Astrocyte (in vitro differentiated cells and primary cell): ENCODE data around the gene FKRP. TPM values are rescaled to one million over a fixed set of nuclear protein-coding genes. Genes with fewer than 3 reads are reported as not detected.

Source experiments
- DNase-seq: peaks from one replicate; pipeline ENCODE4 v3.0.0-alpha.2; 2010; ENCODE audit warnings: low read depth
- FAIRE-seq: peaks from 2 replicates; lab custom pipeline; 2011; peaks lifted over from hg19 to GRCh38; lab: Jason Lieb, UNC
- H2AFZ ChIP-seq: 2 replicates; pipeline ENCODE4 v1.6.0; 2012; ENCODE audit warnings: low read depth, low read length, inconsistent platforms
- H3K27ac ChIP-seq: 2 replicates; pipeline ENCODE4 v1.5.1; 2011; ENCODE audit warnings: low read depth, low read length, inconsistent platforms
- H3K27me3 ChIP-seq: 2 replicates; pipeline ENCODE4 v1.6.0; 2011; ENCODE audit warnings: low read length, inconsistent platforms; ENCODE audit not compliant: insufficient read depth
- H3K36me3 ChIP-seq: 2 replicates; pipeline ENCODE4 v1.5.1; 2011; ENCODE audit warnings: low read length, inconsistent platforms; ENCODE audit not compliant: insufficient read depth
- H3K4me1 ChIP-seq: 2 replicates; pipeline ENCODE4 v1.5.1; 2011; ENCODE audit warnings: low read length, inconsistent platforms; ENCODE audit not compliant: insufficient read depth
- H3K4me2 ChIP-seq: 2 replicates; pipeline ENCODE4 v1.6.0; 2012; ENCODE audit warnings: low read length, inconsistent platforms
- H3K4me3 ChIP-seq: 2 replicates; pipeline ENCODE4 v1.5.1; 2011; ENCODE audit warnings: low read depth, mild to moderate bottlenecking, low read length, inconsistent platforms; ENCODE audit not compliant: insufficient read depth
- H3K79me2 ChIP-seq: 2 replicates; pipeline ENCODE4 v1.6.0; 2012; ENCODE audit warnings: mild to moderate bottlenecking, low read length, inconsistent platforms; ENCODE audit not compliant: insufficient read depth
- H3K9ac ChIP-seq: 2 replicates; pipeline ENCODE4 v1.6.0; 2012; ENCODE audit warnings: mild to moderate bottlenecking, low read length, inconsistent platforms
- H3K9me3 ChIP-seq: 2 replicates; pipeline ENCODE4 v1.5.1; 2012; ENCODE audit warnings: low read depth, mild to moderate bottlenecking, low read length, inconsistent platforms; ENCODE audit not compliant: insufficient read depth
- H4K20me1 ChIP-seq: 2 replicates; pipeline ENCODE4 v1.6.0; 2012; ENCODE audit warnings: low read length, inconsistent platforms; ENCODE audit not compliant: insufficient read depth
- H3K27ac Mint-ChIP-seq: one replicate; pipeline ENCODE4 v1.8.0; 2021; ENCODE audit warnings: mild to moderate bottlenecking, mixed read lengths; ENCODE audit not compliant: unreplicated experiment
- H3K27me3 Mint-ChIP-seq: one replicate; pipeline ENCODE4 v1.8.0; 2021; ENCODE audit warnings: low read depth, mixed read lengths; ENCODE audit not compliant: unreplicated experiment
- H3K36me3 Mint-ChIP-seq: one replicate; pipeline ENCODE4 v1.8.0; 2021; ENCODE audit warnings: low read depth, mixed read lengths; ENCODE audit not compliant: unreplicated experiment
- H3K4me1 Mint-ChIP-seq: one replicate; pipeline ENCODE4 v1.8.0; 2021; ENCODE audit warnings: low read depth, mixed read lengths; ENCODE audit not compliant: unreplicated experiment
- H3K4me3 Mint-ChIP-seq: one replicate; pipeline ENCODE4 v1.8.0; 2021; ENCODE audit warnings: mild to moderate bottlenecking, moderate library complexity, mixed read lengths; ENCODE audit not compliant: unreplicated experiment
- H3K9me3 Mint-ChIP-seq: one replicate; pipeline ENCODE4 v1.8.0; 2021; ENCODE audit warnings: mild to moderate bottlenecking, mixed read lengths; ENCODE audit not compliant: unreplicated experiment
- EZH2 ChIP-seq: IDR thresholded peaks from 2 replicates; pipeline ENCODE4 v1.6.1; 2012; ENCODE audit warnings: mild to moderate bottlenecking, low read length, inconsistent platforms; ENCODE audit not compliant: insufficient read depth
- total RNA-seq: library from RNA; stranded (reverse); gene quantifications from 2 replicates; pipeline ENCODE4 v1.2.1, GENCODE V29; 2021
- TF ChIP-seq, protein P1 (sequence below): IDR thresholded peaks from 2 replicates; pipeline ENCODE4 v1.5.1; 2011; ENCODE audit warnings: low read depth, mild to moderate bottlenecking, inconsistent platforms, low read length, moderate library complexity; ENCODE audit not compliant: insufficient read depth

Gene FKRP
- total RNA-seq, 1 donor from 2014 or later = 25.1 TPM

DNA sequence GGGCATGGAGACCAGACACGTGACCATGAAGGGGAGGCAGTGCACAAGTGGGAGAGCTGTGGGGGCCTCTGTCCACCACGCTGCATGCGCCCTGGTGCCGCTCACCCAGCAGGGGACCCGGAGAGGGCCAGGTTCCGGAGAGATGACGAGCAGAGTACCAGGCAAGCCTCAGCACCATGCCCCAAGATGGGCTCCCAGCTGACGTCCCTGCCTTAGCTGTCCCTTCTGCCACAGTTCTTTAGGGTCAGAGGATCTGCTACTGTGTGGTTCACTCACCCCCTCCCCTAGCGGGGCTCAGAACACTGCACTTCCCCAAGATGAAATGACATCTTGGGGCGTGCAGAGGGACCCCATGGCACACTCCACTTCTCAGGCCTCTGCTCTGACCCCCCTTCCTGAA lies 19.3 kb upstream of the FKRP start:
- H3K9me3 Mint-ChIP-seq = no peaks in the 10 kb centered on the region
- no peaks in the 10 kb centered on the region for H3K27me3 Mint-ChIP-seq
- no peak overlapping the region for H3K4me3 ChIP-seq
- H3K79me2 ChIP-seq = peaks cover 57% of the 10 kb centered on the region
- H3K36me3 ChIP-seq = peaks cover 24% of the 10 kb centered on the region
- H4K20me1 ChIP-seq = peaks cover 80% of the 10 kb centered on the region
- no peaks in the 10 kb centered on the region for H3K27me3 ChIP-seq
- peaks cover 28% of the 10 kb centered on the region for H3K4me1 ChIP-seq
- DNase-seq (no peak), FAIRE-seq (no peak)
- H3K27ac Mint-ChIP-seq = no peak overlapping the region
- H3K27ac ChIP-seq = no peak overlapping the region
- TF ChIP-seq EZH2 = no peak
- TF ChIP-seq, protein P1, sequence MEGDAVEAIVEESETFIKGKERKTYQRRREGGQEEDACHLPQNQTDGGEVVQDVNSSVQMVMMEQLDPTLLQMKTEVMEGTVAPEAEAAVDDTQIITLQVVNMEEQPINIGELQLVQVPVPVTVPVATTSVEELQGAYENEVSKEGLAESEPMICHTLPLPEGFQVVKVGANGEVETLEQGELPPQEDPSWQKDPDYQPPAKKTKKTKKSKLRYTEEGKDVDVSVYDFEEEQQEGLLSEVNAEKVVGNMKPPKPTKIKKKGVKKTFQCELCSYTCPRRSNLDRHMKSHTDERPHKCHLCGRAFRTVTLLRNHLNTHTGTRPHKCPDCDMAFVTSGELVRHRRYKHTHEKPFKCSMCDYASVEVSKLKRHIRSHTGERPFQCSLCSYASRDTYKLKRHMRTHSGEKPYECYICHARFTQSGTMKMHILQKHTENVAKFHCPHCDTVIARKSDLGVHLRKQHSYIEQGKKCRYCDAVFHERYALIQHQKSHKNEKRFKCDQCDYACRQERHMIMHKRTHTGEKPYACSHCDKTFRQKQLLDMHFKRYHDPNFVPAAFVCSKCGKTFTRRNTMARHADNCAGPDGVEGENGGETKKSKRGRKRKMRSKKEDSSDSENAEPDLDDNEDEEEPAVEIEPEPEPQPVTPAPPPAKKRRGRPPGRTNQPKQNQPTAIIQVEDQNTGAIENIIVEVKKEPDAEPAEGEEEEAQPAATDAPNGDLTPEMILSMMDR = no peak
- no peak overlapping the region for H3K4me2 ChIP-seq
- no peaks in the 10 kb centered on the region for H3K9me3 ChIP-seq
- no peak overlapping the region for H3K9ac ChIP-seq
- H3K4me1 Mint-ChIP-seq = peaks cover 38% of the 10 kb centered on the region
- H2AFZ ChIP-seq = no peak overlapping the region
- H3K36me3 Mint-ChIP-seq = peaks cover 16% of the 10 kb centered on the region
- no peak overlapping the region for H3K4me3 Mint-ChIP-seq

DNA sequence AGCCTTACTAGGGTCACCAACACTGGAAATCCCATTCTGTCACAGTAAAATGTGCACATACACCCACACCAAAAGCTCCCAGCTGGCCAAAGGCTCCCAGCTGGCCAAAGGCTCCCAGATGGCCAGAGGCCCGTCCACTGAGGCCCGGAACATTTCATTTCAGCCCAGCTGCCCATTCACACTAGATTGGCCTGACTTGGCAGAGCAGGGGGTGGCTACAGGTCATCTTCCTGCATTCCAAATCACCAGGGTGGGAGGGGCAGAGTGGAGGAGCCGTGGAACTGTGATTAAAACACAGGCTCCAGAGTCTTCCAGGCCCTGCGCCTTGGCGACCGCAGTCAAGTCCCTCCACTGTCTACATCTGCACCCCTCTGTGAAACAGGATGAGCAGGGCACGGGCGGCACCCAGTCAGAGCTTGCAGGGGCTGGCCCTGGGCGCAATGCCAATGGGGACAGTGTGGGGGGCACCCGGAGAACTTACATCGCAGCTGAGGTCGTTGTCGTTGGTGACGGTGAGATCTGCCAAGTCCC lies 18.8 kb upstream of the FKRP start:
- Mint-ChIP-seq H3K9me3 (no peaks in the 10 kb centered on the region), H3K4me1 (peaks cover 42% of the 10 kb centered on the region), H3K27me3 (no peaks in the 10 kb centered on the region), H3K4me3 (no peak overlapping the region), H3K27ac (peak overlapping the region; percentile 47), H3K36me3 (peaks cover 21% of the 10 kb centered on the region)
- no peak overlapping the region for H2AFZ ChIP-seq
- H3K4me1 ChIP-seq = peaks cover 31% of the 10 kb centered on the region
- H4K20me1 ChIP-seq = peaks cover 80% of the 10 kb centered on the region
- H3K27ac ChIP-seq = no peak overlapping the region
- no peak overlapping the region for H3K9ac ChIP-seq
- TF ChIP-seq, protein P1 = no peak
- TF ChIP-seq EZH2 = no peak
- no peak for FAIRE-seq
- H3K79me2 ChIP-seq = peaks cover 61% of the 10 kb centered on the region
- H3K27me3 ChIP-seq = no peaks in the 10 kb centered on the region
- no peak for DNase-seq
- H3K4me2 ChIP-seq = no peak overlapping the region
- H3K9me3 ChIP-seq = no peaks in the 10 kb centered on the region
- peaks cover 23% of the 10 kb centered on the region for H3K36me3 ChIP-seq
- no peak overlapping the region for H3K4me3 ChIP-seq

DNA sequence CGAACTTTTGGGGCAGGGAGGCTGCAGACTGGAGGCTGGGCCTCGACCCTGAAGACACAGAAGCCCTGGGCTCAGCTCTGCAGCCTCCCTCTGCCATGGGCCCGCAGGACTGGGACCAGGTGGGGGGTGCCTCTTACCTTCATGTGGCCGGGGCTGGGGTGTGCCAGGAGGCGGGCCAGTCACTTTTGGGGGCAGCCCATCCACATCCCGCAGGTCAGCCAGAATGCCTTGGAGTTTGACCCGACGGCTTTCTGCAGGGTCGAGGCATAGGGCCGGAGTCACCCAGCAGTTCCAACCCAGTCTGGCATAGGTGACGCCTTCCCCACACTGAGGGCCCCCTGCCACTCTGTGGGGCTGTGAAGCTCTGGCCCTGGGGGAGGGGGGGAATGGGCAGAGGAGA lies 18.1 kb upstream of the FKRP start:
- H3K27ac ChIP-seq = no peak overlapping the region
- peaks cover 26% of the 10 kb centered on the region for H3K36me3 ChIP-seq
- no peak for FAIRE-seq
- peaks cover 61% of the 10 kb centered on the region for H3K79me2 ChIP-seq
- no peaks in the 10 kb centered on the region for H3K9me3 ChIP-seq
- Mint-ChIP-seq H3K27ac (peak overlapping the region; percentile 5), H3K36me3 (peaks cover 22% of the 10 kb centered on the region), H3K9me3 (no peaks in the 10 kb centered on the region), H3K4me1 (peaks cover 45% of the 10 kb centered on the region), H3K27me3 (no peaks in the 10 kb centered on the region), H3K4me3 (no peak overlapping the region)
- no peak for DNase-seq
- no peaks in the 10 kb centered on the region for H3K27me3 ChIP-seq
- H4K20me1 ChIP-seq = peaks cover 80% of the 10 kb centered on the region
- H3K4me3 ChIP-seq = no peak overlapping the region
- no peak overlapping the region for H3K9ac ChIP-seq
- no peak overlapping the region for H3K4me2 ChIP-seq
- no peak overlapping the region for H2AFZ ChIP-seq
- TF ChIP-seq EZH2 = no peak
- TF ChIP-seq, protein P1 = no peak
- peaks cover 31% of the 10 kb centered on the region for H3K4me1 ChIP-seq
